Neural crest cell (in vitro differentiated cells): ENCODE results near the gene RAB11FIP5. TPM values are rescaled to one million over a fixed set of nuclear protein-coding genes. Genes with fewer than 3 reads are reported as not detected.
"Not testable (repeated sequence)": the region's sequence is repeated elsewhere in the genome, so short reads cannot be mapped to it uniquely, and the experiment has no call there.

Experiments used
- DNase-seq: peaks from one replicate; pipeline ENCODE4 v3.0.0; 2021; ENCODE audit warnings: low read depth, mixed read lengths, low spot score
- H3K27ac Mint-ChIP-seq: one replicate; pipeline ENCODE4 v1.8.0; 2021; ENCODE audit warnings: mild to moderate bottlenecking, mixed read lengths; ENCODE audit not compliant: unreplicated experiment
- H3K27me3 Mint-ChIP-seq: 2 replicates; pipeline ENCODE4 v1.8.0; 2021; ENCODE audit warnings: low read depth, mild to moderate bottlenecking, mixed read lengths
- H3K36me3 Mint-ChIP-seq: 2 replicates; pipeline ENCODE4 v1.8.0; 2021; ENCODE audit warnings: low read depth, mild to moderate bottlenecking, mixed read lengths
- H3K4me1 Mint-ChIP-seq: 2 replicates; pipeline ENCODE4 v1.8.0; 2021; ENCODE audit warnings: mixed read lengths
- H3K4me3 Mint-ChIP-seq: one replicate; pipeline ENCODE4 v1.8.0; 2021; ENCODE audit warnings: mild to moderate bottlenecking, mixed read lengths
- H3K9me3 Mint-ChIP-seq: 2 replicates; pipeline ENCODE4 v1.8.0; 2021; ENCODE audit warnings: mixed read lengths
- CTCF ChIP-seq: fragments of 200-600 bp; sonication (generic); conservative IDR thresholded peaks from 2 replicates; pipeline ENCODE4 v1.5.0; 2021; ENCODE audit warnings: antibody characterized with exemption, mild to moderate bottlenecking
- total RNA-seq: library from RNA; stranded (reverse); gene quantifications from 2 replicates; pipeline ENCODE4 v1.2.1, GENCODE V29; 2021

Gene RAB11FIP5
- total RNA-seq, 1 donor from 2014 or later = 6.7 TPM

DNA sequence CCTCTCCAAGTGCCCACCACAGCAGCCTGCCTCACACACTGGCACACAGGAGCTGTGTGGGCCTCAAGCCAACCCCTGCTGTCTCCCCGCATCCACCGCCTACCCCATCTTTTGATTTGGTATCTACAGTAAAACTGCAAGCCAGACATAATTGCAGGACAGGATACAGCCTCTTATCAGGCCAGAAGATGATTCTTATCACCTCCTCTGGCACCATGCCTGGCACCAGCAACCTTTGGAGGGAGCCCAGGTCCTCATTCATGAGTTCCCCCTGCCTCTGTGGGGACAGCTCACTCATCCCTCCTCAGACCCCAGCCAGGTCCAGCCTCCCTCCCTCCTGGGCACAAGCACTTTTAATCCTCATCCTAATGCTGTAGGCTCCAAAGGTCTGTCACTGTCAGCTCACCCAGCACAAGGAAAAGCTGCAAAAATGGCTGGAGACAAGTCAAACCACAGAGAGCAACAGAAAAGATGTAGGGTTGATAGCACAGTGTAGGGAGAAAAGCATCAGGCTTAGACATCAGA is 9.7 kb downstream of the RAB11FIP5 start:
- DNase-seq = no peak
- Mint-ChIP-seq H3K27me3 (no peaks in the 10 kb centered on the region), H3K4me3 (no peak overlapping the region), H3K36me3 (no peaks in the 10 kb centered on the region), H3K4me1 (no peaks in the 10 kb centered on the region), H3K9me3 (no peaks in the 10 kb centered on the region), H3K27ac (peak overlapping the region; percentile 19)
- TF ChIP-seq CTCF = no peak

DNA sequence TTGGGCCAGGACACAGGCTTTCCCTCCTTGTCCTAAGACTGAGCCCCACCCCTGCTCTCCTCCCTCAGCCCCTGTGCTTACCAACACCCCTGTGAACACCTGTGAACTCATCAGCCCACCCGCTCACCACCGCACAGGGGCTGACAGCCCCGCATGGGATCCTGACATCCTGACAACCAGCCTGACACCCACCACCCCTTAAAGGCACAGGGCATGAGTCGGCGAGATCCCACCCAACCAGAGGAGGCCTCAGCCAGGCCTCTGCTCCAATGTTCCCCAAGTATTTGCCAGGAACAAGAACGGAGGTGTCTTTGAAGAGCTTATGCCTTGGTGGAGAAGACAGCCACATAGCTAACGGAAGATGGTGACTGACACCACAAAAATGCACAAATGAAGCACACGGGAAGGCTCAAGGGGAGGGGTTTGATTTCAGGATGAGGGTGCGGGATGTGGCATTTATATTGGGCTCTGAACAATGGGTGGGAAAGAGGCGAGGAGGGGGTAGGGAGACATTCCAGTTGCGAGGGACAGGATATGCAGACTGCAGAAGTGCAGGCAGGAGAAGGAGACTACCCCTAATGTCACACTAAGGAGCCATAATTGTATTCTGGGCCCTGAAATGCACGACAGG is 11.0 kb downstream of the RAB11FIP5 start:
- H3K36me3 Mint-ChIP-seq = no peaks in the 10 kb centered on the region
- H3K9me3 Mint-ChIP-seq = no peaks in the 10 kb centered on the region
- no peak for TF ChIP-seq CTCF
- no peak overlapping the region for H3K4me3 Mint-ChIP-seq
- no peaks in the 10 kb centered on the region for H3K4me1 Mint-ChIP-seq
- H3K27me3 Mint-ChIP-seq = no peaks in the 10 kb centered on the region
- DNase-seq = no peak
- no peak overlapping the region for H3K27ac Mint-ChIP-seq

GRCh38 chr2:73100956-73101355 is 11.8 kb downstream of the RAB11FIP5 start:
- no peak overlapping the region for H3K4me3 Mint-ChIP-seq
- H3K27me3 Mint-ChIP-seq = no peaks in the 10 kb centered on the region
- H3K36me3 Mint-ChIP-seq = no peaks in the 10 kb centered on the region
- no peaks in the 10 kb centered on the region for H3K9me3 Mint-ChIP-seq
- H3K4me1 Mint-ChIP-seq = no peaks in the 10 kb centered on the region
- H3K27ac Mint-ChIP-seq = no peak overlapping the region
- no peak for TF ChIP-seq CTCF
- no peak for DNase-seq

GRCh38 chr2:73099486-73099885 is 13.3 kb downstream of the RAB11FIP5 start:
- DNase-seq = no peak
- Mint-ChIP-seq H3K36me3 (no peaks in the 10 kb centered on the region), H3K4me1 (no peaks in the 10 kb centered on the region), H3K9me3 (no peaks in the 10 kb centered on the region), H3K27ac (no peak overlapping the region), H3K4me3 (no peak overlapping the region), H3K27me3 (no peaks in the 10 kb centered on the region)
- TF ChIP-seq CTCF = no peak

- H3K9me3 Mint-ChIP-seq = no peaks in the 10 kb centered on the region
- no peaks in the 10 kb centered on the region for H3K36me3 Mint-ChIP-seq
- DNase-seq = no peak
- H3K4me1 Mint-ChIP-seq = peaks cover 18% of the 10 kb centered on the region
- H3K27me3 Mint-ChIP-seq = no peaks in the 10 kb centered on the region
- no peak overlapping the region for H3K27ac Mint-ChIP-seq
- TF ChIP-seq CTCF = no peak
- H3K4me3 Mint-ChIP-seq = no peak overlapping the region
Measured at GRCh38 chr2:73095910-73096309, 16.8 kb downstream of the RAB11FIP5 start.

DNA sequence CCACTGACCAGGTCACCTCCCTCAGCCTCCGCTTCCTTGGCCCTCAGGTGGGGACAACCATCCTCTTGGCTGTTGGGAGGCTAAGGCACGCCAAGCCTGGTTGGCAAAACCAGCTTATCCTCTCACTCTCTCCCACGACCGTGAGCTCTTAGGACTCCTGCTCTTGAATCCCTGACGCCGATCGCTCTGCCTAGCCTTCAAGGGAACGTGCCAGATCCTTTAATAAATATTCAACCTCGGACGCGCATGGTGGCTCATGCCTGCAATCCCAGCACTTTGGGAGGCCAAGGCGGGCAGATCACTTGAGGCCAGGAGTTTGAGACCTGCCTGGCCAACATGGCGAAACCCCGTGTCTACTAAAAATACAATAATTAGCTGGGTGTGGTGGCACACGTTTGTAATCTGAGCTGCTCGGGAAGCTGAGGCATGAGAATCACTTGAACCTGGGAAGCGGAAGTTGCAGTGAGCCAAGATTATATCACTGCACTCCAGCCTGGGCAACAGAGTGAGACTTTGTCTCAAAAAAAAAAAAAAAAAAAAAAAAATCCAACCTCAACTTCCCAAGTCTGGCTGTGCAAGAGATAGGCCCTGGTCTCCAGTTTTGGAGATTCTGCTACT is 19.0 kb downstream of the RAB11FIP5 start:
- not testable (repeated sequence) for H3K27me3 Mint-ChIP-seq, H3K4me3 Mint-ChIP-seq, H3K36me3 Mint-ChIP-seq, DNase-seq, H3K9me3 Mint-ChIP-seq
- Mint-ChIP-seq H3K27ac (peak overlapping the region; percentile 37), H3K4me1 (peaks cover 28% of the 10 kb centered on the region)
